ENCODE data around the gene STUM. TPM values are rescaled to one million over a fixed set of nuclear protein-coding genes. Genes with fewer than 3 reads are reported as not detected.

Gene STUM
- total RNA-seq, 1 donor from 2014 or later = 0.86 TPM

Other genes with a start within 250 kb of the STUM start
- gene LIN9, start 239.6 kb upstream of the STUM start, total RNA-seq = 14.0 and 14.8 TPM in 2 replicates
- 313 and 329 TPM in 2 replicates for gene PARP1, start 140.7 kb upstream of the STUM start, total RNA-seq
- 12.7 and 13.7 TPM in 2 replicates for gene ITPKB, start 190.5 kb downstream of the STUM start, total RNA-seq